CD4-positive, alpha-beta T cell treated with Interleukin-4 for 4 hours (primary cell): Measurements from ENCODE around the gene SPTBN5.

Source experiments
- DNase-seq: peaks from one replicate; pipeline ENCODE4 v3.0.0-alpha.2; 2020

SPTBN5 gene

GRCh38 chr15:41822957-41823356, 70.9 kb downstream of the SPTBN5 start:
- no peak for DNase-seq

- DNase-seq = no peak
Measured at GRCh38 chr15:41822471-41822870, 71.4 kb downstream of the SPTBN5 start.

- DNase-seq = no peak
Measured at GRCh38 chr15:41821831-41822230, 72.0 kb downstream of the SPTBN5 start.

DNA sequence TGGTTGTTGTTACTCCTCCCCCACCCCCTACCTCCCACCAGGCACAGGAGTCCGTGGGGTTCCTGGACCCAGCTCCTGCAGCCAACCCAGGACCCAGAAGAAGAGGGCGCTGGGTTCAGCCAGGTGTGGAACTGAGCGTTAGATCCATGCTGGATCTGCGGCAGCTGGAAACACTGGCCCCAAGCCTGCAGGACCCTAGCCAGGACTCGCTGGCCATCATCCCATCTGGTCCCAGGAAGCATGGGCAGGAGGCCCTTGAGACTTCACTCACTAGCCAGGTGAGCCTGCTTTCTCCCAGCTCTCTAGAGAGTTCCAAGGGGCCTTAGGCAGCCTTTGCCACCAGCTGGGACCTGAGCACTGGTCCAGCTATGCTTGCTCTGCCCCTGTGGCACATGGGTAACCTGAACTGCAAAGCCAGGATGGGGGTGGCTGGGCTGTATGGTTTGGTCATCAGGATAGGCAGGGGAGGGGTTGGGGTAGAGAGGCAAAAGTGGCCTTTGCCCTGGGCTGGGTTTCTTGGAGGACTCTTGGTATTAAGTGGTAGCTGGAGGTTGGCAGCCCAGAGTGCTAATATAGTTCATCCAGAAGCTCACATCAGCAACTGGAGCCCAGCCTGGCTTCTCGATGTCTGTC, 72.9 kb downstream of the SPTBN5 start:
- no peak for DNase-seq

- no peak for DNase-seq
Measured at GRCh38 chr15:41819455-41820050, 74.3 kb downstream of the SPTBN5 start.

DNA sequence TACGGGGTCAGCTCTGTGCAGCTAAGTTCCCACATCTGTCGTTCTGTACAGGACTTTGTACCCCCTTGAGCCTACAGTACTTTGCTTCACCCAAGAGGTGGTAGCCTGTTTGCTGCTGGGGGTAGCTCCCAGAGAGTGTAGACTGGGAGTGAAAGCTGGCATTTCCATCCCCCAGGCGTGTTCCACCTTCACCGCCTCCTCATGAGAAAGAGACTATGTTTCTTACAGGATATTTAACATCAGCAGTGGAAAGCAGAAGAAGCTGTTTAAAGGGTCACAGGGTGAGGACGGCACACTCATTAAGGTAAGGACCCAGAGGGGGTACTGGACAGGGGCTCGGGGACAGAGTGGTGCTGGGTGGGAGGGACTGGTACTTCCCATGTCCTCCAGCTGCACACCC, 76.1 kb downstream of the SPTBN5 start:
- no peak for DNase-seq

- DNase-seq = no peak
Measured at GRCh38 chr15:41817327-41817726, 76.5 kb downstream of the SPTBN5 start.

DNA sequence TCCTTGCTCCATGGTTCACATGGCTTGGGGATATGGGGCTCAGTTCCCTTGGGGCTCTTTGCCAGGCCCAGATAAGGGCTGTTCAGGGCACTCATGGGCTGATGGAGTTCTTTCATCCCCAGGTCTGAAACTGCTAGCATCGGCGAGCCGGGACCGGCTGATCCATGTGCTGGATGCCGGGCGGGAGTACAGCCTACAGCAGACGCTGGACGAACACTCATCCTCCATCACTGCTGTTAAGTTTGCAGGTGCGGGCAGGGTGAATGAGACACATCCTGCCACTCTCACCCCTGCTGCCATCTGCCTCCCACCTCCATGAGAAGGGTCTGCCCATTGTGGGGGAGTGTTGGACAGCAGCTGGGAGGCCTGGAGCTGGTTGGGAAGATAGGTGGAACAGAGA, 77.1 kb downstream of the SPTBN5 start:
- DNase-seq = no peak

DNA sequence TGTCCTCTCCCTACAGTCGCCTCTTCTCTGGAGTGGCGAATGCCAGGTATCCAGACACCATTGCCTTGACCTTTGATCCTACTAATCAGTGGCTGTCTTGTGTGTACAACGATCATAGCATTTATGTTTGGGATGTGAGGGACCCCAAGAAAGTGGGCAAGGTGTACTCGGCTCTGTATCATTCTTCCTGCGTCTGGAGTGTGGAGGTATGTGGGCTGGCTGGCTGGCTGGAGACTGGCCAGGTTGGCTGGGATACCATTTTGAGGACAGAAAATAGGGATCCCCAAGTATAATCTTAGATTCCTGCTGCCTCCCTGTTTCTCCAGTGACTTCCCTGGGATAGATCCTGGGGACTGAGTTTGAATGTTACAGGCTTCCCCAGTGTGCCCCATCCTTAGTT, 79.3 kb downstream of the SPTBN5 start:
- no peak for DNase-seq

DNA sequence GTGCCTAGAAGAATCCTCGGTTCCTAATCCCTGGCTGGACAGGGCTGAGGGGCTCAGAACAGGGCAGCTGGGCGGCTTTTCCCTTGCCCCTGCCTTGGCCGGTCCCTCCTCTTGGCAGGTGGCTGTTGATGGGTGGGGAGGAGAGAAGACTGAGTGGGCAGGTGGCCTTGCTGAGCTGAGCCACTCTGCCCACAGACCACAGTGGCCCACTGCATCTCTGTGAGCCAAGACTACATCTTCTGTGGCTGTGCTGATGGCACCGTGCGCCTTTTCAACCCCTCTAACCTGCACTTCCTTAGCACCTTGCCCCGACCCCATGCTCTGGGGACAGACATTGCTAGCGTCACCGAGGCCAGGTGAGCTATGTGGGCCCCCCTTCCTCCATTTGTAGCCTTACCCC, 80.4 kb downstream of the SPTBN5 start:
- no peak for DNase-seq

GRCh38 chr15:41812820-41813375, 81.0 kb downstream of the SPTBN5 start:
- DNase-seq = no peak

DNA sequence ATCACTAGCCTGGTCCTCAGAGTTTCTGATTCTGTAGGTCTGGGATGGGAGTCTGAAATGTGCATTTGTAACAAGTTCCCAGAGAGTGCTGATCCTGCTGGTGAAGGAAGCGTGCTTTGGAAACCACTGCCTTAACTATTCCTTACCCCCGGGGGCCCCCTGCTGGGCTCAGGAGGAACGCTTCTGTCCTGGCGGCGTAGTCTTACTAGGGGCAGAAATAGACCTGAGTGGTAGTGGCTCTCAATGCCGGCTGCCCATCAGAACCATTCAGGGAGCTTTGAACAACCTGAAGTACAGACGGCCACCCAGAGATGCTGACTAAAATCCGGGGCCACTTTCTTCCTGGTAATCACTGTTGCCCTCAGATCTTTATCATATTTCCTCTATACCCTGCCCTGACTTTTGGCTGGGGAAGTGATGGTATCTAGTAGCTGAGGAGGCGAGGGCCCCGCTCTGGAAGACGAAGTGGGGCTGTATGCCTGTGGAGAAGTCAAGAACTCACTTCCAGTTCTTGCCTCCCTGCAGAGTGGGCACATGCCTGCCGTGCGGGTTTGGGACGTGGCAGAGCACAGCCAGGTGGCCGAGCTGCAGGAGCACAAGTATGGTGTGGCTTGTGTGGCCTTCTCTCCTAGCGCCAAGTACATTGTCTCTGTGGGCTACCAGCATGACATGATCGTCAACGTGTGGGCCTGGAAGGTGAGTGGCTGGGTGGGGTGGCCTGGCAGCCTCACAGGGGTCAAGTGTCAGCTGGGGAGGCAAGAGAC, 82.2 kb downstream of the SPTBN5 start:
- peak; percentile 72 for DNase-seq

DNA sequence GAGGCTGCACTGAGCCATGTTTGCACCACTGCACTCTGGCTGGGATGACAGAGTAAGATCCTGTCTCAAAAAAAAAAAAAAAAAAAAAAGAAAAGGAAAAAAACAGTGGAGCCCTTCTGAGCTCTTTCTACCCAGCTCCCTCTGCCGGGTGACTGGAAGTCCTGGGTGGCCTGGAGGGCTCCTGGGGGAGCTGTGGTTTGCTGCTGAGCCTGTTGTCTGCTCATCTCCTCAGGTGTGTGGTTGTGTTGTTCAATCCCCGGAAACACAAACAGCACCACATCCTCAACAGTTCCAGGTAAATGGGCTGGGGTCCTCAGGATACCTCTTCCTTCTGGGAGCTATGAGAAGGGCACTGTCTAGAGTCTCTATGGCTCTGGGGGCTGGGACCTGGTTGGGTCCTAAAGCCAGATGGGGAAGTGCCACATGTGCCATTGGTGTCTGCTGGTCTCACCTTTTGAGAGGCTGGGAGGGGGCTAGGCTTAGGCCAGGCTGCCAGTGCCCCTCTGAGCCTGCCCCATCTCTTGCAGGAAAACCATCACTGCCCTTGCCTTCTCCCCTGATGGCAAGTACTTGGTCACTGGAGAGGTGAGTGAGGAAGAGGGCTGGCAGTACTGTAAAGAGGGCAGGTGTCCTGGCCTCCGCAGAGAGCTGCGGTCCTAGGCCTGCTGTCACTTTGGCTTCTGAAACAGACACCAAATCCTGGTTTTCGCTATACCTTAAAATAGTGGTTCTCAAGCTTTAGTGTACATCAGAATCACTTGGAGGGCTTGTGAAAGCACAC, 83.0 kb downstream of the SPTBN5 start:
- DNase-seq = no peak

GRCh38 chr15:41809526-41810220, 84.2 kb downstream of the SPTBN5 start:
- no peak for DNase-seq

GRCh38 chr15:41809121-41809520, 84.7 kb downstream of the SPTBN5 start:
- no peak for DNase-seq

DNA sequence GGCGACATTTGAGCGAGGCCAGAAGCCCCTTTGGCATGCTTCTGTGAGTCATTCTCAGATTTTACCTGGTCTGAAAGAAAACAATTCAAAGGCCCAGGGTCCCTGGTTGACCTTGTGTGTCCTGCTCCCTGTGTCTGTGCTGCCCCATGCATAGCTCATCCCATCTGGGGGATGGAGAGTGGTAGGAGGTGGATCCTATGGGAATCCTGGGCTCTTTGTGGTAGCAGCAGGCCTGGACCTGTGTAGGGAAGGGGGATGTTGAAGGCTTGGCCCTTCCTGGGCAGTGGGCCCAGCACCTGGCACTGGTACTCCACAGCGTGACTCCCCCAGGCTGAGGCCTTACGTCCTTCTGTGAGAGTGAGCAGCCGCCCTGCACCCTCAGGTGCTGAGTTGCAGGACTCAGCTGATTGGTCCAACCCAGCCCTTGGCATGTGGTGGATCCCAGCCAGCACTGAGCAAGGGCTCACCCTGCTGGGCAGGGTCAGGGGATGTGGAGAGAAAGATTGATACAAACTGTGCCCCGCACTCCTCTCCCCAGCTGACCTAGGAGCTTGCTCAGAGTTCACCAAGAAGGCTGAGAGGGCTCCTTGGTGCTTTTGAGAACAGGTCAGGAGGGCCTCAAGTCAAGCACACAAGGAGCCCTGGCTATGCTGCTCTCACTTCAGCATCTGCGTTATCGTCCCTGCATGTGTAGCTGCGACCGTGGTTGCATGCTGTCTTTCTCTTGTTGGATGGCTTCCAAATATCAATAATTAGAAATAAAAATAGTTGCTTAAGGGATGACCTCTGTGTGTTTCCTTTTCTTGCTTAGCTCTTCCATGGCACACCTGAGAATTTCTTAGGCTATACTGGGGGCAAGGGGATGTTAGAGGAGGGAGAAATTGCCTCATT, 87.3 kb downstream of the SPTBN5 start:
- no peak for DNase-seq

- DNase-seq = no peak
Measured at GRCh38 chr15:41805711-41806110, 88.1 kb downstream of the SPTBN5 start.

DNA sequence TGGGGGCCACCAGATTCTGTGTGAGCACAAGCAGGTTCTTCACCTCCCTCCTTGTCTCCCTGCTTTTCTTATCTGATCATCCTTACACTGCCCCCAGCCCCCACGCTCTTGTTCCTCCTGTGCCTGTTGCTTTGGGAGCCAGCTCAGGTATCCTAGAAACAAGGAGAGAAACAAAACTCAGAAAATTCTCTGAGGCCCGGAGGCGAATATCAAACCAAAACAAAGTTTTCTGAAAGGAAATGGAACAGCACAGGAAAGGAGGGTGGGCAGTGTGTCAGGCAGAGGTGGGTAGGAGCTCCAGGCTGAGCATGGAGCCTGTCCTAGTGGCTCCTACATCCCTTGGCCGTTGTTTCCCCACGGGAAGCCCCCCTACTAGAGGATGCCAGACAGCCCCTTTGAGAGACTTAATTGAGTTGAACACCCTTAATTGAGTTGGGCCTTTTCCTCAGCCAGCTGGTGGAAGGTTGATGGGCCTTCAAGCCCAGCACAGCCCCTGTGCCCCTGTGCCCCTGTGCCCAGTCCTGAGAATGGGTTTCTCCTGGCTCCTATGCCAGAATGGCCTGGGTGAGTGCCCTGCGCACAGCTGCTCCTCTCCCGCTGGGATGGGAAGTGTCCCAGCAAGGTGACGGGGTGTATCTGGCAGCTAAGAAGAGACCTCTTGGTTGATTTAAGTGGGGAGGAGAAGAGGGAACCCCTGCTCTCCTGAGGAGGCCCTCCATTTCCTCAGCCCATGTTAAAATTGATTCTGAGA, 88.8 kb downstream of the SPTBN5 start:
- no peak for DNase-seq

GRCh38 chr15:41804361-41804760, 89.5 kb downstream of the SPTBN5 start:
- DNase-seq = no peak

- DNase-seq = no peak
Measured at GRCh38 chr15:41801850-41802455, 91.9 kb downstream of the SPTBN5 start.
